Amniotic epithelial cell (primary cell): Measurements from ENCODE around the gene KIF5A.

Experiments
- DNase-seq: peaks from one replicate; pipeline ENCODE4 v3.0.0-alpha.2; 2010; ENCODE audit warnings: low read depth

Gene KIF5A

GRCh38 chr12:57535764-57536596 is 13.9 kb upstream of the KIF5A start:
- DNase-seq: no peak

GRCh38 chr12:57536597-57536942 is 13.3 kb upstream of the KIF5A start:
- no peak for DNase-seq

GRCh38 chr12:57539134-57539768 is 10.6 kb upstream of the KIF5A start:
- no peak for DNase-seq

- DNase-seq: no peak
These were observed 8.8 kb upstream of the KIF5A start for GRCh38 chr12:57541001-57541400.

- DNase-seq: no peak
These were observed 8.1 kb upstream of the KIF5A start for GRCh38 chr12:57541717-57542116.

GRCh38 chr12:57543581-57543980 is 6.3 kb upstream of the KIF5A start:
- DNase-seq: no peak

- no peak for DNase-seq
These were observed 3.9 kb upstream of the KIF5A start for GRCh38 chr12:57545809-57546437.

GRCh38 chr12:57546438-57547287 is 3.2 kb upstream of the KIF5A start, which contains the start of gene DCTN2:
DCTN2 (minus strand) TSS chr12:57547192; CDS start chr12:57547063, 129 bp downstream.
- DNase-seq: peak; percentile 94

- no peak for DNase-seq
These were observed 2.4 kb upstream of the KIF5A start for GRCh38 chr12:57547288-57548012.

- no peak for DNase-seq
These were observed 1.9 kb upstream of the KIF5A start for GRCh38 chr12:57548013-57548315.

GRCh38 chr12:57548488-57548887 is 1.4 kb upstream of the KIF5A start:
- DNase-seq: no peak

- no peak for DNase-seq
These were observed 488 bp upstream of the KIF5A start for GRCh38 chr12:57549203-57549908.

- no peak for DNase-seq
These were observed 1.1 kb downstream of the KIF5A start for GRCh38 chr12:57550641-57551549.

GRCh38 chr12:57551637-57552305 is 1.9 kb downstream of the KIF5A start:
- DNase-seq: no peak

- no peak for DNase-seq
These were observed 2.4 kb downstream of the KIF5A start for GRCh38 chr12:57552306-57552651.

- peak; percentile 21 for DNase-seq
These were observed 3.0 kb downstream of the KIF5A start for GRCh38 chr12:57552835-57553313.

- DNase-seq: no peak
These were observed 3.7 kb downstream of the KIF5A start for GRCh38 chr12:57553343-57554202.

- DNase-seq: no peak
These were observed 4.6 kb downstream of the KIF5A start for GRCh38 chr12:57554453-57554852.
